Measurements from ENCODE around the gene HOMER3. TPM values are rescaled to one million over a fixed set of nuclear protein-coding genes. Genes with fewer than 3 reads are reported as not detected.

The HOMER3 gene
- total RNA-seq, 1 donor from 2014 or later = 69.4 TPM

Other genes starting within 250 kb of the HOMER3 start
- gene COMP, start 149.9 kb downstream of the HOMER3 start, total RNA-seq = 0.13 and 0.24 TPM in 2 replicates
- gene UPF1, start 109.3 kb downstream of the HOMER3 start, total RNA-seq = 87.1 and 90.9 TPM in 2 replicates
- gene CERS1, start 45.1 kb downstream of the HOMER3 start, total RNA-seq = 20.1 and 20.9 TPM in 2 replicates
- gene COPE, start 21.8 kb downstream of the HOMER3 start, total RNA-seq = 189 and 192 TPM in 2 replicates
- gene DDX49, start 21.5 kb downstream of the HOMER3 start, total RNA-seq = 44.4 and 44.7 TPM in 2 replicates
- gene SUGP2, start 92.3 kb upstream of the HOMER3 start, total RNA-seq = 153 and 154 TPM in 2 replicates
- gene ARMC6, start 92.4 kb upstream of the HOMER3 start, total RNA-seq = 28.5 and 33.5 TPM in 2 replicates
- gene SLC25A42, start 122.8 kb upstream of the HOMER3 start, total RNA-seq = 10.5 and 10.7 TPM in 2 replicates
- 38.8 and 42.3 TPM in 2 replicates for gene TMEM161A, start 197.3 kb upstream of the HOMER3 start, total RNA-seq
- gene MEF2B, start 229.0 kb upstream of the HOMER3 start, total RNA-seq = 4.2 and 4.4 TPM in 2 replicates

Measured in progenitor cell of endocrine pancreas (in vitro differentiated cells).